ENCODE measurements around the gene THAP8. TPM values are rescaled to one million over a fixed set of nuclear protein-coding genes. Genes with fewer than 3 reads are reported as not detected.
"Not testable (repeated sequence)": the region's sequence is repeated elsewhere in the genome, so short reads cannot be mapped to it uniquely, and the experiment has no call there.

Gene THAP8
- total and polyA plus RNA-seq, 2 donors = 5.4 to 5.7 TPM

DNA sequence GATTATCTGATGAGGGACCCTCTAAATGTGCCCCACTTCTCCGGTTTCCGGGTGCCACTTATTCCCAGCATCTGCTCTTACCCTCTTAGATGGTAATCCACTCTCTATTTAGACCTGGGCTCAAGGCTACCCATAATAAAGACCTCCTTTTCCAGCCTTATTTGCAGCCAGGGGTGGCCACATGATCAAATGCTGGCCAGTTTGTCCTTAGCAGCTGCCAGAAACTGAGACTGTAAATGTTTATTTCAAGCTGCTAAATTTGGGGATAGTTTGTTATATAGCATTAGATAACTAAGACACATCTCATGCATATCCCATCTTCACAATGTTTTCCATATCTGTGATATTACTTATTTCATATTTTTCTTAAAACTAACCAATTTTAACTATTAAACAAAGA, 10.1 kb downstream of the THAP8 start:
- 97% methylated on average over 2 of the region's 2 CpGs for WGBS
- Histone ChIP-seq H3K9me3 (ENCODE audit: control insufficient read depth in 2 of 2, insufficient read depth in 1 of 2, low read length in 1 of 2) (no peaks in the 10 kb centered on the region), H3K4me3 (ENCODE audit: low read length in 2 of 2) (no peak overlapping the region), H3K27ac (ENCODE audit: low read depth in 1 of 2, low read length in 1 of 2) (no peak overlapping the region), H3K27me3 (ENCODE audit: control insufficient read depth in 2 of 2, insufficient read depth in 1 of 2, low read length in 1 of 2) (no peaks in the 10 kb centered on the region), H3K4me1 (ENCODE audit: control insufficient read depth in 2 of 2, insufficient read depth in 2 of 2, low read length in 2 of 2) (no peaks in the 10 kb centered on the region), H3K36me3 (ENCODE audit: control insufficient read depth in 2 of 2, insufficient read depth in 2 of 2, low read length in 1 of 2) (peaks cover 2 to 11% of the 10 kb centered on the region in 2 donors)
- no peak for DNase-seq (ENCODE audit: low read depth in 6 of 9, low spot score in 9 of 9)

DNA sequence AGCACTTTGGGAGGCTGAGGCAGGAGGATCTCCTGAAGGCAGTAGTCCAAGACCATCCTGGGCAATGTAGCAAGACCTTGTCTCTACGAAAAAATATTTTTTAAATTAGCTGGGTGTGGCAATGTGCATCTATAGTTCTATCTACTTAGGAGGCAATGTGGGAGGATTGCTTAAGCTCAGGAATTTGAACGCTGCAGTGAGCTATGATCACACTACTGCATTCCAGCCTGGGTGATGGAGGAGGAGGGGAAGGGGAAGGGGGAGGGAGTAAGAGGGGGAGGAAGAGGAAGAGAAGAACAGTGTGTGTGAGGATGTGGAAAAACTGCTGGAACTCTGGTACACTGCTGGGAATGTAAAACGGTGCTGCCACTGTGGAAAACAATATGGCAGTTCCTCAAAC, 12.3 kb downstream of the THAP8 start:
- Histone ChIP-seq H3K4me3 (ENCODE audit: low read length in 2 of 2) (no peak overlapping the region), H3K27me3 (ENCODE audit: control insufficient read depth in 2 of 2, insufficient read depth in 1 of 2, low read length in 1 of 2) (no peaks in the 10 kb centered on the region), H3K4me1 (ENCODE audit: control insufficient read depth in 2 of 2, insufficient read depth in 2 of 2, low read length in 2 of 2) (peaks cover 0 to 2% of the 10 kb centered on the region in 2 donors), H3K27ac (ENCODE audit: low read depth in 1 of 2, low read length in 1 of 2) (peak overlapping the region in 1 of 2 donors; percentile 42), H3K36me3 (ENCODE audit: control insufficient read depth in 2 of 2, insufficient read depth in 2 of 2, low read length in 1 of 2) (peaks cover 2 to 15% of the 10 kb centered on the region in 2 donors), H3K9me3 (ENCODE audit: control insufficient read depth in 2 of 2, insufficient read depth in 1 of 2, low read length in 1 of 2) (no peaks in the 10 kb centered on the region)
- WGBS = 73% methylated on average over 3 of the region's 3 CpGs
- DNase-seq (ENCODE audit: low read depth in 6 of 9, low spot score in 9 of 9) = no peak

GRCh38 chr19:36041092-36041491, 13.0 kb downstream of the THAP8 start:
- not testable (repeated sequence) for H3K27ac ChIP-seq (ENCODE audit: low read depth in 1 of 2, low read length in 1 of 2); H3K27me3 ChIP-seq (ENCODE audit: control insufficient read depth in 2 of 2, insufficient read depth in 1 of 2, low read length in 1 of 2); DNase-seq (ENCODE audit: low read depth in 6 of 9, low spot score in 9 of 9); H3K4me1 ChIP-seq (ENCODE audit: control insufficient read depth in 2 of 2, insufficient read depth in 2 of 2, low read length in 2 of 2); H3K4me3 ChIP-seq (ENCODE audit: low read length in 2 of 2); H3K9me3 ChIP-seq (ENCODE audit: control insufficient read depth in 2 of 2, insufficient read depth in 1 of 2, low read length in 1 of 2)
- WGBS = 97% methylated on average over 6 of the region's 6 CpGs
- H3K36me3 ChIP-seq (ENCODE audit: control insufficient read depth in 2 of 2, insufficient read depth in 2 of 2, low read length in 1 of 2) = peaks cover 2 to 15% of the 10 kb centered on the region in 2 donors

DNA sequence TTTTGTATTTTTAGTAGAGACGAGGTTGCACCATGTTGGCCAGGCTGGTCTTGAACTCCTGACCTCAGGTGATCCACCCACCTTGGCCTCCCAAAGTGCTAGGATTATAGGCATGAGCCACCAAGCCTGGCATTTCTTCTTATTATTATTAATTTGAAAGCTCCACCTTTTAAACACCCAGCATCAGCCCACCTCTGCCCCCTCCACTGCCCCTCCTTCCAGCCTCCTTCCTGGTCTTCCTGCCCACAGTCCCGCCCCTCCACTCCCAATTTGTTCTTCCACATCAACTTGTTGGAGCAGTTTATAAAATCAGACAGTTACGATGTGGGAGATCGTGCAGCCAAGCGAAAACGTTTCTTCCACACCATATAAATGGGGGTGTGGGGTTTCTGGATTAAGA, 13.6 kb downstream of the THAP8 start:
- Histone ChIP-seq H3K9me3 (ENCODE audit: control insufficient read depth in 2 of 2, insufficient read depth in 1 of 2, low read length in 1 of 2) (no peaks in the 10 kb centered on the region), H3K4me3 (ENCODE audit: low read length in 2 of 2) (no peak overlapping the region), H3K36me3 (ENCODE audit: control insufficient read depth in 2 of 2, insufficient read depth in 2 of 2, low read length in 1 of 2) (peaks cover 0 to 15% of the 10 kb centered on the region in 2 donors), H3K27ac (ENCODE audit: low read depth in 1 of 2, low read length in 1 of 2) (no peak overlapping the region), H3K27me3 (ENCODE audit: control insufficient read depth in 2 of 2, insufficient read depth in 1 of 2, low read length in 1 of 2) (no peaks in the 10 kb centered on the region), H3K4me1 (ENCODE audit: control insufficient read depth in 2 of 2, insufficient read depth in 2 of 2, low read length in 2 of 2) (peaks cover 2 to 9% of the 10 kb centered on the region in 2 donors)
- 96% methylated on average over 6 of the region's 6 CpGs for WGBS
- no peak for DNase-seq (ENCODE audit: low read depth in 6 of 9, low spot score in 9 of 9)

DNA sequence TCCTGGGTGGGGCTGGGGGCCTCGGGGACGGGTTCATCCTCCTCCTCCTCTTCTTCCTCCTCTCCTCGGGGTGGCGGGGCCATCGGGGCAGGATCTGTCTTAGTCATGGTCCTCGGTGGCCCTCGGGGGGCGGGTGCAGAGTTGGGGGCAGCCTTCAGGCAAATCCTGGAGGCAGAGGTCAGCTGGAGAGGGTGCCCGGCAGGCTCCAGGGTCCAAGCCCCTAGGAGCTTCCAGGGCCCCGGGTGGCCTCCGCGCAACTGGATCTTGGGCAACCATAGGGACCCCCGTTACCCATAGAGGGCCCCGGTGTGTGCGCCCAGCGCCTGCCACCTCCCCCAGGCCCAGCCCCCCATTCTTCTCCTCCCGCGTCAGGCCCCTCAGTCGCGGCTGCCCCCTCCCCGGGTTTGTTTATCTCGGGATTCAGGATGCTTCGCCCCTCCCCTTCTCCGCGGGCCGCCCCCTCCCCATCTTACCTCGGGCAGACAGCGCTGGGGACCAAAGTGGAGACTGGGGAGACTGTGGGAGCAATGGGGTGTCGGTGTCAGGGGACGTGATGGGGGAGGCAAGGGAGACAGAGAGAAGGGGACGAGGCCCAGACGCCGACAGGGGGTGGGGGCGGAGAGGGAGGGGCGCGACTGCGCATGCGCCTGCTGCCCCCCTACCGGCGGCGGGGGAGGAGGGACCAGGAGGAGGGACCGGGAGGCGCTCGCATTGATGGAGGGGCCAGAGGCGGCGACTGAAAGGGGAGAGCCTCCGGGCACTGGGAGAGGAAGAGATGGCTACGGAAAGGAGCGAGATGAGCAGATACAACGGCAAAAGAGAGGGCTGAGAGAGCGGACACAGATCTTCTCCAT, 21.6 kb downstream of the THAP8 start, which contains the start of gene CLIP3:
TSS of gene CLIP3 (minus strand) at position 623 of the 854 bp plus-strand sequence. CDS start at position 107, 516 bp downstream.
- no peaks in the 10 kb centered on the region for H3K27me3 ChIP-seq (ENCODE audit: control insufficient read depth in 2 of 2, insufficient read depth in 1 of 2, low read length in 1 of 2)
- 7% methylated on average over 51 of the region's 51 CpGs for WGBS
- peak in 4 of 9 donors; percentile 35 to 72 (median 64) for DNase-seq (ENCODE audit: low read depth in 6 of 9, low spot score in 9 of 9)
- peak within 1 kb of the TSS; percentile 62 to 65 for H3K4me3 ChIP-seq (ENCODE audit: low read length in 2 of 2)
- peaks cover 0 to 6% of the 10 kb centered on the region in 2 donors for H3K36me3 ChIP-seq (ENCODE audit: control insufficient read depth in 2 of 2, insufficient read depth in 2 of 2, low read length in 1 of 2)
- H3K27ac ChIP-seq (ENCODE audit: low read depth in 1 of 2, low read length in 1 of 2) = no peak within 1 kb of the TSS
- H3K9me3 ChIP-seq (ENCODE audit: control insufficient read depth in 2 of 2, insufficient read depth in 1 of 2, low read length in 1 of 2) = no peaks in the 10 kb centered on the region
- peaks cover 9 to 27% of the 10 kb centered on the region in 2 donors for H3K4me1 ChIP-seq (ENCODE audit: control insufficient read depth in 2 of 2, insufficient read depth in 2 of 2, low read length in 2 of 2)

- Histone ChIP-seq H3K9me3 (ENCODE audit: control insufficient read depth in 2 of 2, insufficient read depth in 1 of 2, low read length in 1 of 2) (no peaks in the 10 kb centered on the region), H3K4me1 (ENCODE audit: control insufficient read depth in 2 of 2, insufficient read depth in 2 of 2, low read length in 2 of 2) (peaks cover 9 to 25% of the 10 kb centered on the region in 2 donors), H3K27ac (ENCODE audit: low read depth in 1 of 2, low read length in 1 of 2) (no peak overlapping the region), H3K4me3 (ENCODE audit: low read length in 2 of 2) (no peak overlapping the region), H3K27me3 (ENCODE audit: control insufficient read depth in 2 of 2, insufficient read depth in 1 of 2, low read length in 1 of 2) (no peaks in the 10 kb centered on the region), H3K36me3 (ENCODE audit: control insufficient read depth in 2 of 2, insufficient read depth in 2 of 2, low read length in 1 of 2) (peaks cover 0 to 17% of the 10 kb centered on the region in 2 donors)
- no peak for DNase-seq (ENCODE audit: low read depth in 6 of 9, low spot score in 9 of 9)
- 95% methylated on average over 6 of the region's 6 CpGs for WGBS
Measured at GRCh38 chr19:36031308-36031707, 22.8 kb downstream of the THAP8 start.

GRCh38 chr19:36030264-36031148, 23.6 kb downstream of the THAP8 start:
- no peaks in the 10 kb centered on the region for H3K27me3 ChIP-seq (ENCODE audit: control insufficient read depth in 2 of 2, insufficient read depth in 1 of 2, low read length in 1 of 2)
- peaks cover 7 to 18% of the 10 kb centered on the region in 2 donors for H3K4me1 ChIP-seq (ENCODE audit: control insufficient read depth in 2 of 2, insufficient read depth in 2 of 2, low read length in 2 of 2)
- H3K4me3 ChIP-seq (ENCODE audit: low read length in 2 of 2) = no peak overlapping the region
- H3K27ac ChIP-seq (ENCODE audit: low read depth in 1 of 2, low read length in 1 of 2) = no peak overlapping the region
- no peaks in the 10 kb centered on the region for H3K9me3 ChIP-seq (ENCODE audit: control insufficient read depth in 2 of 2, insufficient read depth in 1 of 2, low read length in 1 of 2)
- peaks cover 4 to 25% of the 10 kb centered on the region in 2 donors for H3K36me3 ChIP-seq (ENCODE audit: control insufficient read depth in 2 of 2, insufficient read depth in 2 of 2, low read length in 1 of 2)
- peak in 1 of 9 donors; percentile 30 for DNase-seq (ENCODE audit: low read depth in 6 of 9, low spot score in 9 of 9)
- 95% methylated on average over 8 of the region's 8 CpGs for WGBS

- Histone ChIP-seq H3K4me1 (ENCODE audit: control insufficient read depth in 2 of 2, insufficient read depth in 2 of 2, low read length in 2 of 2) (peaks cover 7 to 12% of the 10 kb centered on the region in 2 donors), H3K9me3 (ENCODE audit: control insufficient read depth in 2 of 2, insufficient read depth in 1 of 2, low read length in 1 of 2) (no peaks in the 10 kb centered on the region), H3K4me3 (ENCODE audit: low read length in 2 of 2) (no peak overlapping the region), H3K27me3 (ENCODE audit: control insufficient read depth in 2 of 2, insufficient read depth in 1 of 2, low read length in 1 of 2) (no peaks in the 10 kb centered on the region), H3K27ac (ENCODE audit: low read depth in 1 of 2, low read length in 1 of 2) (no peak overlapping the region), H3K36me3 (ENCODE audit: control insufficient read depth in 2 of 2, insufficient read depth in 2 of 2, low read length in 1 of 2) (peaks cover 7 to 30% of the 10 kb centered on the region in 2 donors)
- DNase-seq (ENCODE audit: low read depth in 6 of 9, low spot score in 9 of 9) = no peak
- WGBS = 95% methylated on average over 10 of the region's 10 CpGs
Measured at GRCh38 chr19:36028313-36029041, 25.6 kb downstream of the THAP8 start.
